Mesothelial cell of epicardium (in vitro differentiated cells): ENCODE data around the gene PMIS2. TPM values are rescaled to one million over a fixed set of nuclear protein-coding genes. Genes with fewer than 3 reads are reported as not detected.

Source experiments
- DNase-seq, 2 experiments: peaks; one replicate each; pipeline ENCODE4 v3.0.0; 2021; ENCODE audit warnings: low spot score in 2 of 2; ENCODE audit not compliant: unreplicated experiment in 2 of 2
- H3K27ac Mint-ChIP-seq: 2 replicates; pipeline ENCODE4 v1.8.0; 2021; ENCODE audit warnings: mixed read lengths
- H3K27me3 Mint-ChIP-seq: 2 replicates; pipeline ENCODE4 v1.8.0; 2021; ENCODE audit warnings: low read depth, mixed read lengths
- H3K36me3 Mint-ChIP-seq: 2 replicates; pipeline ENCODE4 v1.8.0; 2021; ENCODE audit warnings: mixed read lengths
- H3K4me1 Mint-ChIP-seq: 2 replicates; pipeline ENCODE4 v1.8.0; 2021; ENCODE audit warnings: mixed read lengths
- H3K4me3 Mint-ChIP-seq: 2 replicates; pipeline ENCODE4 v1.8.0; 2021; ENCODE audit warnings: mild to moderate bottlenecking, moderate library complexity, mixed read lengths
- H3K9me3 Mint-ChIP-seq: 2 replicates; pipeline ENCODE4 v1.8.0; 2021; ENCODE audit warnings: mixed read lengths
- total RNA-seq: library from RNA; stranded (reverse); gene quantifications from 3 replicates; pipeline ENCODE4 v1.2.1, GENCODE V29; 2021
- TF ChIP-seq, protein P1 (sequence below): fragments of 200-600 bp; sonication (generic); IDR thresholded peaks from one replicate; pipeline ENCODE4 v1.5.0; 2021; ENCODE audit warnings: antibody characterized with exemption; ENCODE audit not compliant: unreplicated experiment

The PMIS2 gene
- total RNA-seq, 1 donor from 2014 or later: not detected

DNA sequence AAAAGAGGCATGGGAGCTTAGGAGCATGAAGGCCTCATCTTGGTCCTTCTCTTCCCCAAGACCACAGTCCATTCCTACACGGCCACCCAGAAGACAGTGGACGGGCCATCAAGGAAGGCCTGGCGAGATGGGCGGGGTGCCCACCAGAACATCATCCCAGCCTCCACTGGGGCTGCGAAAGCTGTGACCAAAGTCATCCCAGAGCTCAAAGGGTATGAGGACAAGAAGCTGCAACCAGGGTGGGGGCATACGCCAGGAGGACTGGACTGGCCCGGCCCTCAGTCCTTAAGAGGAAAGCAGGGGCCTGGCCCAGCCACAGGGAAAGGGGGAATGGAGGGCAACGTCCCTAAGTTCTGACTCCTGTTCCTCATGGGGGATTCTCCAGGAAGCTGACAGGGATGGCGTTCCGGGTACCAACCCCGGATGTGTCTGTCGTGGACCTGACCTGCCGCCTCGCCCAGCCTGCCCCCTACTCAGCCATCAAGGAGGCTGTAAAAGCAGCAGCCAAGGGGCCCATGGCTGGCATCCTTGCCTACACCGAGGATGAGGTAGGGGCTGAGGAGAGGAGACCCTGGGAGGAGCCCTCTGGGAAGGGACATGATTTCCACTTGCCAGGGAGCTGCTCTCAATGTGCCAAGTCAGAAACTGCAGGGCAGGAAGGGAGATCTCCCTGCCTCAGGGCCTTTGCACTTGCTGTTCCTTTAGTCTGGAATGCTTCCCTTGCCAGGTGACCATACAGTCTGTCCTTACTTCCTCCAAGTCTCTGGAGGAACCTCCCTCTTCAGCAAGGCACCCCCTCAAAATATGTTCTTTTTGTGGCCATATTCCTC, 42.5 kb upstream of the PMIS2 start:
- H3K9me3 Mint-ChIP-seq: no peaks in the 10 kb centered on the region

DNA sequence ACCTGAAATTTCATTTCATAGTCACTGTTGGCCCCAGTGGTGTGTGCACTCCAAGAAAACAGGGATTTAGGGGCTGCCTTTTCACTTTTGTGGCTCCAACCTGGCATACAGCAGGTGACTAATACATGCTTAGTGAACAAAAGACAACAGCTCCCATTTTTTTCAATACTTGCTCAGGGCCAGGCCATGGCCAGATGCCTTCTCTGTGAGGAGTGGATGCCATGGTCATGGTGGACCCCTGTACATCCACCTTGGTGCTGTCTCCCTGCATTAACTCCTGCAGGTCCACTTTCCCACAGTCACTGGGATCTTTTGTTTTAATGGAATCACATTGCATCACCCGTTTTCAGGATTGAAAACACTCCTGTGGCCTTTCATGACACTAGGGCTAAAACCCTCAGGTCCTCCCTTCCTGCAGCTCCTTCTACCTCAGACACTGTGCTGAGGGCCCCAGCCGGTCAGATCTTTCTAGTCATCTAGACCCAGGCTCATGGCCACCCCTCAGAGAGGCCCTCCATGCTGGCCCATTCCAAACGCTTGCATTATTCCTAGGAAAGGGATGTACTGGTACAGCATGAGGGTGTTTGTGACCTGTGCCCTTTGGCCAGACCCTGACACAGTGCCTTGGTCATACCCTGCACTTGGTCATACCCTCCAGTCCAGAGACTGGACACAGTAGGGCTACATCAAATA, 41.7 kb upstream of the PMIS2 start:
- H3K4me3 Mint-ChIP-seq: peak overlapping the region; percentile 93
- no peaks in the 10 kb centered on the region for H3K9me3 Mint-ChIP-seq
- peaks cover 4% of the 10 kb centered on the region for H3K36me3 Mint-ChIP-seq
- peaks cover 24% of the 10 kb centered on the region for H3K4me1 Mint-ChIP-seq
- DNase-seq: no peak
- no peaks in the 10 kb centered on the region for H3K27me3 Mint-ChIP-seq
- peak overlapping the region; percentile 77 for H3K27ac Mint-ChIP-seq
- TF ChIP-seq, protein P1, sequence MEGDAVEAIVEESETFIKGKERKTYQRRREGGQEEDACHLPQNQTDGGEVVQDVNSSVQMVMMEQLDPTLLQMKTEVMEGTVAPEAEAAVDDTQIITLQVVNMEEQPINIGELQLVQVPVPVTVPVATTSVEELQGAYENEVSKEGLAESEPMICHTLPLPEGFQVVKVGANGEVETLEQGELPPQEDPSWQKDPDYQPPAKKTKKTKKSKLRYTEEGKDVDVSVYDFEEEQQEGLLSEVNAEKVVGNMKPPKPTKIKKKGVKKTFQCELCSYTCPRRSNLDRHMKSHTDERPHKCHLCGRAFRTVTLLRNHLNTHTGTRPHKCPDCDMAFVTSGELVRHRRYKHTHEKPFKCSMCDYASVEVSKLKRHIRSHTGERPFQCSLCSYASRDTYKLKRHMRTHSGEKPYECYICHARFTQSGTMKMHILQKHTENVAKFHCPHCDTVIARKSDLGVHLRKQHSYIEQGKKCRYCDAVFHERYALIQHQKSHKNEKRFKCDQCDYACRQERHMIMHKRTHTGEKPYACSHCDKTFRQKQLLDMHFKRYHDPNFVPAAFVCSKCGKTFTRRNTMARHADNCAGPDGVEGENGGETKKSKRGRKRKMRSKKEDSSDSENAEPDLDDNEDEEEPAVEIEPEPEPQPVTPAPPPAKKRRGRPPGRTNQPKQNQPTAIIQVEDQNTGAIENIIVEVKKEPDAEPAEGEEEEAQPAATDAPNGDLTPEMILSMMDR: no peak

More for the DNA sequence above, 42.5 kb upstream of the PMIS2 start:
- H3K4me1 Mint-ChIP-seq: peaks cover 24% of the 10 kb centered on the region
- TF ChIP-seq, protein P1: no peak
- no peak overlapping the region for H3K27ac Mint-ChIP-seq
- H3K27me3 Mint-ChIP-seq: no peaks in the 10 kb centered on the region
- peaks cover 4% of the 10 kb centered on the region for H3K36me3 Mint-ChIP-seq
- H3K4me3 Mint-ChIP-seq: peak overlapping the region; percentile 93
- DNase-seq: no peak

DNA sequence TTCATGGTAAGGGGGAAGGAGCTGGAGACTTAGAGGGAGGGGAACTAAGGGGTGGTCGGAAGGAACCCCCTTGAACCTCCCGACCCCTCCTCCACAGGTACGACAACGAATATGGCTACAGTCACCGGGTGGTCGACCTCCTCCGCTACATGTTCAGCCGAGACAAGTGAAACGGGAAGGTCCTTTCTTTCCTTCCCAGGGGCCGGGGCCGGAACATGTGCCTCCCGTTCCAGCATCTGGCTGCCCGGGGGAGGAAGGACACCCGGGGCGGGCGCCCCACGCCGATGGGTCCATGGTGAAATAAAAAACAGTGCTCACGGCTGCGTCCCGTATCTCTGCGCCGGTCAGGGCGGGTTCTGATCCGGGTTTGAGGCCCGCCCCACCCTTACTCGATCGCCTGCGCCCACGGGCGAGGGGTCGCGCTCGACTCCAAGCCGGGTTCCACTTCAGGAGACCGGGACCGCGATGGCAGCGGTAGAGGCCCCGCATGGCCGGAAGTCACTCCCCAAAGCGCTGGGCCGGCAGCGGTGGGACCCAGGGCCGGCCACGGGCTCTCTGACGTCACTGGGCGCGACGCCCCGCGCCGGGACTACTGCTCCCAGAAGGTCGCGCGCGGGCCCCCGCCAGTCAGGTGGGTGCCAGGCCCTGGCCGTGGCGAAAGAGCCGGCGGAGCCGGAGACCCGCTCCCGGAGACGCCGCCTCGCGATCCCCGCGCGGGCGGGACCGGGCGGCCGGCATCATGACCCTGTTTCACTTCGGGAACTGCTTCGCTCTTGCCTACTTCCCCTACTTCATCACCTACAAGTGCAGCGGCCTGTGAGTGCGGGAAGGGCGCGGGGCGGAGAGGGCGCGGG, 40.7 kb upstream of the PMIS2 start, which contains the start of gene TMEM147:
TSS of gene TMEM147 (plus strand) at position 626 of the 854 bp plus-strand sequence. CDS start at position 740, 114 bp downstream.
- peaks cover 24% of the 10 kb centered on the region for H3K4me1 Mint-ChIP-seq
- peak within 1 kb of the TSS; percentile 93 for H3K4me3 Mint-ChIP-seq
- H3K27me3 Mint-ChIP-seq: no peaks in the 10 kb centered on the region
- H3K27ac Mint-ChIP-seq: peak within 1 kb of the TSS; percentile 96
- H3K9me3 Mint-ChIP-seq: no peaks in the 10 kb centered on the region
- H3K36me3 Mint-ChIP-seq: peaks cover 4% of the 10 kb centered on the region
- DNase-seq: peak; percentile 82 to 89
- TF ChIP-seq, protein P1: no peak

DNA sequence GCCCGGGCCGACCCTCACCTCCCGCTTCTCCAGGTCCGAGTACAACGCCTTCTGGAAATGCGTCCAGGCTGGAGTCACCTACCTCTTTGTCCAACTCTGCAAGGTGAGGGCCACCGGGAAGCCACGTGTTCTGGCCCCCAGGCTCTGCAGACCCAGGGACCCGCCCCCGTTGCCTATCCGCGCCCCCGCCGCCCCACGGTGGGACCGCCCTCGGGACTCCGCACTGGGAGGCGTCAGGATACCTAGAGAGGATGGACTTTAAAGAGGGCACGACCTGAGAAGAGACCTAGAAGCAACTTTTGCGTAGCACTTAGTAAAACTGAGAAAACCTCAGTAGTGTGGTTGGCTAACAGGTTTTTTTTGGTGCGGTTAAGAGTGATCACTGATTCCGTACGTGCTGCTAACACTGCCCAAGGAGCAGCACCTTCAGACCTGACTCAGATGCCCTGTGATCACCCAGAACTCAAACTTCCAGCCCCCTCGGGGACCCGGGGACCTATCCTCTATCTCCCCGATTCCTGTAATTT, 40.1 kb upstream of the PMIS2 start:
- DNase-seq: peak in 1 of 2 experiments; percentile 66
- Mint-ChIP-seq H3K36me3 (peaks cover 4% of the 10 kb centered on the region), H3K9me3 (no peaks in the 10 kb centered on the region), H3K27me3 (no peaks in the 10 kb centered on the region), H3K4me1 (peaks cover 24% of the 10 kb centered on the region), H3K27ac (peak overlapping the region; percentile 96), H3K4me3 (peak overlapping the region; percentile 93)
- TF ChIP-seq, protein P1: no peak

DNA sequence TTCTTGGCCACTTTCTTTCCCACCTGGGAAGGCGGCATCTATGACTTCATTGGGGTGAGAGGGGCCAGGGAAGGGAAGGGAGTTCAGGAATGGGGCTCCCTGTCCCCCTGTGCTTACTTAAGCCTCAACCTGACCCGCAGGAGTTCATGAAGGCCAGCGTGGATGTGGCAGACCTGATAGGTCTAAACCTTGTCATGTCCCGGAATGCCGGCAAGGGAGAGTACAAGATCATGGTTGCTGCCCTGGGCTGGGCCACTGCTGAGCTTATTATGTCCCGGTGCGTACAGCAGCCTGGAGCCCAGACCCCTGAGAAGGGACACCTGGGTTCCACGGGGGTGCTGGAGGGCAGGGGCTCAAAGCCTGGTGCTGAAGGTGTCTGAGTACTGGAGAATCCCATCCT, 39.4 kb upstream of the PMIS2 start:
- Mint-ChIP-seq H3K27ac (peak overlapping the region; percentile 96), H3K36me3 (peaks cover 4% of the 10 kb centered on the region), H3K9me3 (no peaks in the 10 kb centered on the region), H3K27me3 (no peaks in the 10 kb centered on the region), H3K4me1 (peaks cover 24% of the 10 kb centered on the region), H3K4me3 (peak overlapping the region; percentile 93)
- DNase-seq: no peak
- TF ChIP-seq, protein P1: no peak
